ENCODE data around the gene TAF10. TPM values are rescaled to one million over a fixed set of nuclear protein-coding genes. Genes with fewer than 3 reads are reported as not detected.

The TAF10 gene
- total and polyA plus RNA-seq, 8 donors: 15.8 to 234 (median 157) TPM

DNA sequence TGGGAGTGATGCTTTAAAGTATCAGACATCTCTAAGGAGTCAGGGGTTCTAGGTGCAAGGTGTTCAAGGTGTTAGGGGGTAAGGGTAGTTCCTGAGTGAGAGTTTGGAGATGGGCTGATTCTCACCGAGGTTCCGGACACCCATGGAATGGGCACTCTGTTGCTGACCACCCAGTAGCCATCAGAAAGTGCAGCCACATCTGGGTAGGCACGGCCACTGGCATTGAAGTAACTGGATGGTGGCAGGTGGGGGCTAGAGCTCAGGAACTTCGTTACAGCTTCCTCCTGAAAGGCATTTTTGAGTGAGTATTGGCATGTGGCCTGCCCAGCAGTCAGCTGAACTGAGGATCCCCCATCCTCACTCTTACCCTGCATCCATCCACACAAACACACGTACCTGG is 3.0 kb upstream of the TAF10 start:
- peaks cover 31 to 58% (median 46%) of the 10 kb centered on the region in 4 donors for H3K4me1 ChIP-seq
- TF ChIP-seq EP300 (IDR thresholded peaks at IDR 0.05) (no peak), POLR2A (IDR thresholded peaks at IDR 0.05) (no peak), POLR2AphosphoS5 (IDR thresholded peaks at IDR 0.05) (no peak)
- TF ChIP-seq, protein P1, sequence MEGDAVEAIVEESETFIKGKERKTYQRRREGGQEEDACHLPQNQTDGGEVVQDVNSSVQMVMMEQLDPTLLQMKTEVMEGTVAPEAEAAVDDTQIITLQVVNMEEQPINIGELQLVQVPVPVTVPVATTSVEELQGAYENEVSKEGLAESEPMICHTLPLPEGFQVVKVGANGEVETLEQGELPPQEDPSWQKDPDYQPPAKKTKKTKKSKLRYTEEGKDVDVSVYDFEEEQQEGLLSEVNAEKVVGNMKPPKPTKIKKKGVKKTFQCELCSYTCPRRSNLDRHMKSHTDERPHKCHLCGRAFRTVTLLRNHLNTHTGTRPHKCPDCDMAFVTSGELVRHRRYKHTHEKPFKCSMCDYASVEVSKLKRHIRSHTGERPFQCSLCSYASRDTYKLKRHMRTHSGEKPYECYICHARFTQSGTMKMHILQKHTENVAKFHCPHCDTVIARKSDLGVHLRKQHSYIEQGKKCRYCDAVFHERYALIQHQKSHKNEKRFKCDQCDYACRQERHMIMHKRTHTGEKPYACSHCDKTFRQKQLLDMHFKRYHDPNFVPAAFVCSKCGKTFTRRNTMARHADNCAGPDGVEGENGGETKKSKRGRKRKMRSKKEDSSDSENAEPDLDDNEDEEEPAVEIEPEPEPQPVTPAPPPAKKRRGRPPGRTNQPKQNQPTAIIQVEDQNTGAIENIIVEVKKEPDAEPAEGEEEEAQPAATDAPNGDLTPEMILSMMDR (IDR thresholded peaks at IDR 0.05): no peak

DNA sequence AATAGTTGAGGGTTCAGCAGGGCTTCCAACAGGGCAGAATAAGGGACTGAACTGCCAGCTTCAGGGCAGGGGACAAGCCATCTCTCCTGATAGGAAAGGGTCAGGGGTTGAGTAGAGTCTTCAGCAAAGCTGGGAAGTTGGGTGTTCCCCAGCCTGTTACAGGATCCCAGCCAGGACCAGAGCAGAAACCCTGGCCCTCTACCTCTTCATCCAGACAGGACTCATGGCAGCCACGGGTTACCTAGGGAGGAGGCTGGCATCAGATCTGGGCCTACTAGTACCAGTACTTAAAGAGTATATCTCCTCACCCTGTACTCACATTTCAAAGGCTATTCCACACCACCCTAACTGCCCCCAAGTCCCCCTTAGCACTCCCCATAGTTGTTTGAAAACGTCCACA is 2.4 kb upstream of the TAF10 start:
- peaks cover 38 to 53% (median 48%) of the 10 kb centered on the region in 4 donors for H3K36me3 ChIP-seq
- TF ChIP-seq POLR2A (IDR thresholded peaks at IDR 0.05): no peak
- TF ChIP-seq EP300 (IDR thresholded peaks at IDR 0.05): no peak
- no peak for TF ChIP-seq POLR2AphosphoS5 (IDR thresholded peaks at IDR 0.05)
- TF ChIP-seq, protein P1 (IDR thresholded peaks at IDR 0.05): no peak
- H3K4me3 ChIP-seq: no peak overlapping the region
- DNase-seq: no peak
- WGBS, 5 donors: 88 to 100% (median 94%) methylated on average over 2 of the region's 2 CpGs
- H3K4me1 ChIP-seq: peaks cover 31 to 59% (median 48%) of the 10 kb centered on the region in 4 donors
- H3K27ac ChIP-seq: peak overlapping the region in 2 of 5 donors; percentile 3 to 99
- intact Hi-C loops (cut with DNase I; ENCODE audit: low total_unique reads): no loop called here
- no peaks in the 10 kb centered on the region for H3K27me3 ChIP-seq
- H3K9me3 ChIP-seq: no peaks in the 10 kb centered on the region

More for the DNA sequence above, 3.0 kb upstream of the TAF10 start:
- WGBS, 5 donors: 95 to 98% (median 96%) methylated on average over 5 of the region's 5 CpGs
- H3K9me3 ChIP-seq: no peaks in the 10 kb centered on the region
- peak overlapping the region in 2 of 5 donors; percentile 3 to 99 for H3K27ac ChIP-seq
- peaks cover 32 to 47% (median 42%) of the 10 kb centered on the region in 4 donors for H3K36me3 ChIP-seq
- no peak for DNase-seq
- no peak overlapping the region for H3K4me3 ChIP-seq
- intact Hi-C loops (cut with DNase I; ENCODE audit: low total_unique reads): no loop called here
- no peaks in the 10 kb centered on the region for H3K27me3 ChIP-seq

DNA sequence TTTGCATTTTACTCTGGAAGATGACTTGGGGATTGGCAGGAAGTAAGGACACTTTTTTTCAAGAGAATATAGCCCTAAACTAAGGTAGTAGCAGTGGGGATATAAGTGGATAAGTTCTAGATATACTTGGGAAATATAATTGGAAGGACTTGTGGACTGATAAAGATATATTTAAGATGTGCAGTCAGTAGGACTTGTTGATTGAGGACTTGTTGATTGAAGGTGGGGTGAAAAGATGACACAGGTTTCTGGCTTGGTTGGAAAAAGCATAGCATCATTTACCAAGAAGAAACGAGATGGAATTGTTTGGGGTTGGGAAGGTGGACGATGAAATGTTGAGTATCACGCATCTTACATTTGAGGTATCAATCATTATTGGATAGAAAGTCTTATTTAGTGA is 1.5 kb upstream of the TAF10 start:
- intact Hi-C loops (cut with DNase I; ENCODE audit: low total_unique reads): no loop called here
- 90 to 94% (median 93%) methylated on average over 3 of the region's 3 CpGs for WGBS, 5 donors
- Histone ChIP-seq H3K4me3 (peak overlapping the region in 1 of 4 donors; percentile 89), H3K9me3 (no peaks in the 10 kb centered on the region), H3K27ac (peak overlapping the region in 4 of 5 donors; percentile 97 to 100 (median 99)), H3K36me3 (peaks cover 48 to 63% (median 58%) of the 10 kb centered on the region in 4 donors), H3K4me1 (peaks cover 36 to 64% (median 49%) of the 10 kb centered on the region in 4 donors), H3K27me3 (no peaks in the 10 kb centered on the region)
- no peak for DNase-seq
- TF ChIP-seq, protein P1 (IDR thresholded peaks at IDR 0.05): no peak
- TF ChIP-seq EP300 (IDR thresholded peaks at IDR 0.05) (no peak), POLR2AphosphoS5 (IDR thresholded peaks at IDR 0.05) (no peak), POLR2A (IDR thresholded peaks at IDR 0.05) (no peak)

DNA sequence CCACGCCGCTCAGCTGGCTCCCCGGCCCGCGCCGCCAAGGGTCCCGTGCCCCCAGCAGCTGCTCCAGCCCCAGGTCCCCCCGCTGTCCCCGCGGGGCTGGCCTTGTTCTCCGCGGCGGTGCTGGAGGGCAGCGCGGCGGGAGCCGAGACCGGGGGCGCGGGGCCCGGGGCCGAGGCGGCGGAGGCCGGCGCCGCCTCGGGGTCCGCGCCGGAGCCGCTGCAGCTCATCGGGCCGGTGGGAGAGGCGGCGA is 128 bp downstream of the TAF10 start:
- WGBS, 5 donors: 0 to 1% (median 1%) methylated on average over 18 to 36 of the region's 36 CpGs; no CpG with 5 or more reads in 1 of the 5 donors
- Histone ChIP-seq H3K27me3 (no peaks in the 10 kb centered on the region), H3K9me3 (no peaks in the 10 kb centered on the region), H3K36me3 (peaks cover 52 to 68% (median 65%) of the 10 kb centered on the region in 4 donors), H3K4me3 (peak overlapping the region; percentile 84 to 89 (median 86)), H3K4me1 (peaks cover 39 to 64% (median 51%) of the 10 kb centered on the region in 4 donors), H3K27ac (peak overlapping the region; percentile 97 to 100 (median 99))
- TF ChIP-seq, protein P1 (IDR thresholded peaks at IDR 0.05): no peak
- TF ChIP-seq EP300 (IDR thresholded peaks at IDR 0.05): no peak
- TF ChIP-seq POLR2A (IDR thresholded peaks at IDR 0.05): no peak
- TF ChIP-seq POLR2AphosphoS5 (IDR thresholded peaks at IDR 0.05): no peak
- intact Hi-C loops (cut with DNase I; ENCODE audit: low total_unique reads): no loop called here
- no peak for DNase-seq

Data from stomach (tissue), 9 donors.